ENCODE results near the gene GEMIN2.
"Not testable (repeated sequence)": the region's sequence is repeated elsewhere in the genome, so short reads cannot be mapped to it uniquely, and the experiment has no call there.

DNA sequence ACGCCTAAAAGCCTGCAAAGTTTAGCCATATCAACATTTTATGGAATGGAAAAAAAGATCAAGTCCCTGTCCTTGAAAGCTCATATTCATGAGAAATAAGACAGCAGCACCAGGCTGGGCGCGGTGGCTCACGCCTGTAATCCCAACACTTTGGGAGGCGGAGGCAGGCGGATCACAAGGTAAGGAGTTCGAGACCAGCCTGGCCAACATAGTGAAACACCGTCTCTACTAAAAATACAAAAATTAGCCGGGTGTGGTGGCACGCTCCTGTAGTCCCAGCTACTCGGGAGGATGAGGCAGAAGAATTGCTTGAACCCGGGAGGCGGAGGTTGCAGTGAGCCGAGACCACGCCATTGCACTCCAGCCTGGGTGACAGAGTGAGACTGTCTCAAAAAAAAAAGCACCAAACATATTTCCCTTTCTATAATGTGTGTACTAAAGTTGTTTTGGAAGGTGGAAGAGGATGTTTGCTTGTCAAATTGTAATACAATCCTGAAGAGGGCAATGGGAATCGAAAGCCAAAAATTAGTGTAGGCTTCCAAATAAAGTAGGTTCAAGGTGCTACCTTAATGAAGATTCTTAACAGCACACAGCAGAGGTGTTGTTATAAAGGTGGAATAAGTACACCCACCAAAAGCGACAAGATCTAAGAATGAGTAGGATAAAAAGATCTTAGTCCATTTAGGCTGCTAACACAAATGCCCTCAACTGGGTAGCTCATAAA is 9.9 kb upstream of the GEMIN2 start:
- TF ChIP-seq, protein P1, sequence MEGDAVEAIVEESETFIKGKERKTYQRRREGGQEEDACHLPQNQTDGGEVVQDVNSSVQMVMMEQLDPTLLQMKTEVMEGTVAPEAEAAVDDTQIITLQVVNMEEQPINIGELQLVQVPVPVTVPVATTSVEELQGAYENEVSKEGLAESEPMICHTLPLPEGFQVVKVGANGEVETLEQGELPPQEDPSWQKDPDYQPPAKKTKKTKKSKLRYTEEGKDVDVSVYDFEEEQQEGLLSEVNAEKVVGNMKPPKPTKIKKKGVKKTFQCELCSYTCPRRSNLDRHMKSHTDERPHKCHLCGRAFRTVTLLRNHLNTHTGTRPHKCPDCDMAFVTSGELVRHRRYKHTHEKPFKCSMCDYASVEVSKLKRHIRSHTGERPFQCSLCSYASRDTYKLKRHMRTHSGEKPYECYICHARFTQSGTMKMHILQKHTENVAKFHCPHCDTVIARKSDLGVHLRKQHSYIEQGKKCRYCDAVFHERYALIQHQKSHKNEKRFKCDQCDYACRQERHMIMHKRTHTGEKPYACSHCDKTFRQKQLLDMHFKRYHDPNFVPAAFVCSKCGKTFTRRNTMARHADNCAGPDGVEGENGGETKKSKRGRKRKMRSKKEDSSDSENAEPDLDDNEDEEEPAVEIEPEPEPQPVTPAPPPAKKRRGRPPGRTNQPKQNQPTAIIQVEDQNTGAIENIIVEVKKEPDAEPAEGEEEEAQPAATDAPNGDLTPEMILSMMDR (IDR thresholded peaks at IDR 0.05), result not testable (repeated sequence)
- TF ChIP-seq EZH2, EZH2phosphoT487 (IDR thresholded peaks at IDR 0.05): not testable (repeated sequence)
